HG03521 (cell line): Measurements from ENCODE around the gene LCN12.
A peak's percentile ranks its signal among the peaks of the same experiment; 100 is the strongest.

ENCODE experiments used
- ATAC-seq: cut with Tn5 transposase; IDR thresholded peaks from one replicate; pipeline ENCODE4 v1.9.1; 2021; ENCODE audit warnings: mild to moderate bottlenecking, moderate library complexity; ENCODE audit not compliant: unreplicated experiment

Gene LCN12

GRCh38 chr9:136926749-136927148 is 25.3 kb upstream of the LCN12 start:
- ATAC-seq = no peak

- no peak for ATAC-seq
These were observed 24.5 kb upstream of the LCN12 start for GRCh38 chr9:136927343-136928271.

- no peak for ATAC-seq
These were observed 23.5 kb upstream of the LCN12 start for GRCh38 chr9:136928591-136928990.

- no peak for ATAC-seq
These were observed 22.1 kb upstream of the LCN12 start for GRCh38 chr9:136930014-136930413.

- no peak for ATAC-seq
These were observed 20.4 kb upstream of the LCN12 start for GRCh38 chr9:136931611-136932130.

GRCh38 chr9:136934277-136934676 is 17.8 kb upstream of the LCN12 start:
- ATAC-seq = no peak

- ATAC-seq = no peak
These were observed 16.4 kb upstream of the LCN12 start for GRCh38 chr9:136935651-136936050.

- no peak for ATAC-seq
These were observed 15.4 kb upstream of the LCN12 start for GRCh38 chr9:136936645-136937170.

- ATAC-seq = no peak
These were observed 14.7 kb upstream of the LCN12 start for GRCh38 chr9:136937186-136938001.

GRCh38 chr9:136939431-136939995 is 12.6 kb upstream of the LCN12 start:
- no peak for ATAC-seq

GRCh38 chr9:136939996-136940525 is 12.0 kb upstream of the LCN12 start:
- ATAC-seq = no peak

- ATAC-seq = no peak
These were observed 11.4 kb upstream of the LCN12 start for GRCh38 chr9:136940526-136941230.

GRCh38 chr9:136941231-136942111 is 10.6 kb upstream of the LCN12 start:
- no peak for ATAC-seq

GRCh38 chr9:136942112-136942880 is 9.8 kb upstream of the LCN12 start:
- no peak for ATAC-seq

GRCh38 chr9:136942881-136943230 is 9.2 kb upstream of the LCN12 start:
- no peak for ATAC-seq

- ATAC-seq = peak; percentile 5
These were observed 8.5 kb upstream of the LCN12 start for GRCh38 chr9:136943291-136944211.

- peak; percentile 33 for ATAC-seq
These were observed 7.9 kb upstream of the LCN12 start for GRCh38 chr9:136944212-136944518.
